ENCODE data around the gene ME2.

- no peak for TF ChIP-seq CTCF (IDR thresholded peaks at IDR 0.05; ENCODE audit: extremely low read depth in 1 of 2, insufficient read depth in 1 of 2, low read depth in 1 of 2, low read length in 2 of 2)
- no peak for TF ChIP-seq POLR2A (IDR thresholded peaks at IDR 0.05; ENCODE audit: low read depth, low read length)
- TF ChIP-seq JUN (IDR thresholded peaks at IDR 0.05; ENCODE audit: borderline replicate concordance, insufficient read depth, insufficient read length, low read depth): no peak
- TF ChIP-seq MYC (IDR thresholded peaks at IDR 0.05; ENCODE audit: low read depth, low read length): no peak
- TF ChIP-seq EZH2 (IDR thresholded peaks at IDR 0.05; ENCODE audit: borderline replicate concordance, low read depth, low read length, severe bottlenecking): no peak
These were observed 65.5 kb downstream of the ME2 start for GRCh38 chr18:50944245-50944932.

Measured in endothelial cell of umbilical vein (primary cell).